ENCODE measurements around the gene NFE2L3.
"Not testable (repeated sequence)": the region's sequence is repeated elsewhere in the genome, so short reads cannot be mapped to it uniquely, and the experiment has no call there.

- TF ChIP-seq EZH2 (IDR thresholded peaks at IDR 0.05); POLR2AphosphoS5 (IDR thresholded peaks at IDR 0.05; ENCODE audit: borderline replicate concordance, low read depth, low read length); FOXP2 (optimal IDR thresholded peaks at IDR 0.05; ENCODE audit: control extremely low read depth, extremely low read length, insufficient read depth): not testable (repeated sequence)
Measured at GRCh38 chr7:26194764-26195163, 42.8 kb downstream of the NFE2L3 start.
